Measurements from ENCODE around the gene TCF4. TPM values are rescaled to one million over a fixed set of nuclear protein-coding genes. Genes with fewer than 3 reads are reported as not detected.

Gene TCF4
- total RNA-seq, 1 donor from 2014 or later: 175 TPM

- peak overlapping the region; percentile 52 for H3K4me3 Mint-ChIP-seq (ENCODE audit: unreplicated experiment)
- H3K9me3 Mint-ChIP-seq (ENCODE audit: unreplicated experiment): no peaks in the 10 kb centered on the region
- peaks cover 80% of the 10 kb centered on the region for H3K4me1 Mint-ChIP-seq (ENCODE audit: unreplicated experiment)
- H3K36me3 Mint-ChIP-seq (ENCODE audit: low read depth, unreplicated experiment): no peaks in the 10 kb centered on the region
- peaks cover 7% of the 10 kb centered on the region for H3K27me3 Mint-ChIP-seq (ENCODE audit: unreplicated experiment)
- no peak for DNase-seq (ENCODE audit: low spot score)
- peak overlapping the region; percentile 95 for H3K27ac Mint-ChIP-seq (ENCODE audit: unreplicated experiment)
- TF ChIP-seq CTCF (IDR thresholded peaks at IDR 0.05; ENCODE audit: unreplicated experiment): no peak
Measured at GRCh38 chr18:55400590-55401541, 187.1 kb downstream of the TCF4 start.

GRCh38 chr18:55400081-55400480 is 187.9 kb downstream of the TCF4 start:
- no peak overlapping the region for H3K27ac Mint-ChIP-seq (ENCODE audit: unreplicated experiment)

GRCh38 chr18:55398858-55399257 is 189.1 kb downstream of the TCF4 start:
- Mint-ChIP-seq H3K27ac (ENCODE audit: unreplicated experiment) (no peak overlapping the region), H3K4me3 (ENCODE audit: unreplicated experiment) (no peak overlapping the region), H3K4me1 (ENCODE audit: unreplicated experiment) (peaks cover 67% of the 10 kb centered on the region), H3K36me3 (ENCODE audit: low read depth, unreplicated experiment) (no peaks in the 10 kb centered on the region), H3K27me3 (ENCODE audit: unreplicated experiment) (peaks cover 7% of the 10 kb centered on the region), H3K9me3 (ENCODE audit: unreplicated experiment) (no peaks in the 10 kb centered on the region)
- TF ChIP-seq CTCF (IDR thresholded peaks at IDR 0.05; ENCODE audit: unreplicated experiment): no peak
- DNase-seq (ENCODE audit: low spot score): no peak

More at GRCh38 chr18:55400081-55400480, 187.9 kb downstream of the TCF4 start:
- Mint-ChIP-seq H3K4me3 (ENCODE audit: unreplicated experiment) (no peak overlapping the region), H3K36me3 (ENCODE audit: low read depth, unreplicated experiment) (no peaks in the 10 kb centered on the region), H3K9me3 (ENCODE audit: unreplicated experiment) (no peaks in the 10 kb centered on the region), H3K27me3 (ENCODE audit: unreplicated experiment) (peaks cover 7% of the 10 kb centered on the region), H3K4me1 (ENCODE audit: unreplicated experiment) (peaks cover 76% of the 10 kb centered on the region)
- DNase-seq (ENCODE audit: low spot score): no peak
- TF ChIP-seq CTCF (IDR thresholded peaks at IDR 0.05; ENCODE audit: unreplicated experiment): no peak

- no peak for TF ChIP-seq CTCF (IDR thresholded peaks at IDR 0.05; ENCODE audit: unreplicated experiment)
- H3K36me3 Mint-ChIP-seq (ENCODE audit: low read depth, unreplicated experiment): no peaks in the 10 kb centered on the region
- no peaks in the 10 kb centered on the region for H3K9me3 Mint-ChIP-seq (ENCODE audit: unreplicated experiment)
- peaks cover 49% of the 10 kb centered on the region for H3K4me1 Mint-ChIP-seq (ENCODE audit: unreplicated experiment)
- DNase-seq (ENCODE audit: low spot score): no peak
- H3K27me3 Mint-ChIP-seq (ENCODE audit: unreplicated experiment): peaks cover 4% of the 10 kb centered on the region
- H3K27ac Mint-ChIP-seq (ENCODE audit: unreplicated experiment): no peak overlapping the region
- no peak overlapping the region for H3K4me3 Mint-ChIP-seq (ENCODE audit: unreplicated experiment)
Measured at GRCh38 chr18:55396979-55397378, 191.0 kb downstream of the TCF4 start.

Data from endothelial cell (in vitro differentiated cells).